B cell (primary cell): ENCODE measurements around the gene ATP8A2. TPM values are rescaled to one million over a fixed set of nuclear protein-coding genes. Genes with fewer than 3 reads are reported as not detected.

Experiments
- ATAC-seq: fragments of 200-7000 bp; cut with Tn5 transposase; one replicate; pipeline ENCODE4 v1.10.0; 2021; ENCODE audit warnings: low read depth, mild to moderate bottlenecking, moderate number of reproducible peaks, moderate library complexity
- CTCF ChIA-PET: fragments of 350-600 bp; sonication (Branson Sonifier 250); formaldehyde crosslinking; loops from one replicate; lab custom pipeline; 2021; ENCODE audit warnings: antibody characterized with exemption, inconsistent platforms; lab: Charles Lee
- POLR2A ChIA-PET: fragments of 350-600 bp; sonication (Branson Sonifier 250); formaldehyde crosslinking; loops from one replicate; lab custom pipeline; 2021; ENCODE audit warnings: antibody characterized with exemption; lab: Charles Lee
- DNase-seq: peaks from one replicate; pipeline ENCODE4 v3.0.0; 2013
- H2AFZ ChIP-seq: 2 replicates; pipeline ENCODE4 v1.6.1; 2012; ENCODE audit warnings: mild to moderate bottlenecking, low read depth, low read length; ENCODE audit not compliant: insufficient read depth, poor library complexity, severe bottlenecking
- H3K27ac ChIP-seq, 2 donors: 1 replicate in 1 of 2; 2 replicates in 1 of 2; pipeline ENCODE4 v1.5.1; 2012 to 2013; ENCODE audit warnings: low read length in 2 of 2, mild to moderate bottlenecking in 2 of 2, moderate library complexity in 1 of 2
- H3K27me3 ChIP-seq, 4 experiments: fragments of 200-600 bp in 1 of 4; sonication (generic) in 1 of 4; replicated peaks in 1 of 4; 1 replicate in 2 of 4; 2 replicates in 2 of 4; pipeline versions ENCODE4 v1.6.1 to v1.7.0; 2013 to 2016; ENCODE audit warnings: low read length in 3 of 4, mild to moderate bottlenecking in 2 of 4, mixed read lengths in 1 of 4, moderate library complexity in 1 of 4; ENCODE audit not compliant: insufficient read depth in 4 of 4, control insufficient read depth in 3 of 4; ENCODE audit errors: control extremely low read depth in 1 of 4
- H3K36me3 ChIP-seq, 2 experiments: replicated peaks in 1 of 2; 1 replicate in 1 of 2; 2 replicates in 1 of 2; pipeline versions ENCODE4 v1.6.1 to v1.7.1; 2013; ENCODE audit warnings: low read length in 1 of 2; ENCODE audit not compliant: insufficient read depth in 2 of 2, control insufficient read depth in 1 of 2; ENCODE audit errors: control extremely low read depth in 1 of 2, extremely low read depth in 1 of 2
- H3K4me1 ChIP-seq, 2 donors: fragments of 200-600 bp in 1 of 2; sonication (generic) in 1 of 2; 1 replicate in 1 of 2; 2 replicates in 1 of 2; pipeline versions ENCODE4 v1.5.1 to v1.6.1; 2013 to 2017; ENCODE audit warnings: low read length in 2 of 2; ENCODE audit not compliant: control insufficient read depth in 2 of 2, insufficient read depth in 2 of 2
- H3K4me2 ChIP-seq: replicated peaks from 2 replicates; pipeline ENCODE3; 2012; ENCODE audit warnings: mild to moderate bottlenecking, low read depth, low read length; ENCODE audit not compliant: poor library complexity, severe bottlenecking
- H3K4me3 ChIP-seq, 5 experiments: fragments of 200-600 bp in 1 of 5; sonication (generic) in 1 of 5; 1 replicate in 3 of 5; 2 replicates in 2 of 5; pipeline versions ENCODE4 v1.5.1 to v1.7.0; 2011 to 2016; ENCODE audit warnings: low read length in 4 of 5, mild to moderate bottlenecking in 4 of 5, low read depth in 2 of 5, control low read depth in 1 of 5, moderate library complexity in 1 of 5; ENCODE audit not compliant: insufficient read depth in 1 of 5; ENCODE audit errors: control extremely low read depth in 1 of 5, extremely low read depth in 1 of 5
- H3K79me2 ChIP-seq: fragments of 200-600 bp; sonication (generic); one replicate; pipeline ENCODE4 v1.6.0; 2016; ENCODE audit warnings: low read length; ENCODE audit not compliant: control insufficient read depth, insufficient read depth
- H3K9ac ChIP-seq: fragments of 200-600 bp; sonication (generic); 2 replicates; pipeline ENCODE4 v1.6.1; 2017; ENCODE audit warnings: mild to moderate bottlenecking, low read length, moderate library complexity
- H3K9me3 ChIP-seq, 3 donors: one replicate each; pipeline versions ENCODE4 v1.6.1 to v1.7.1; 2013; ENCODE audit warnings: low read length in 2 of 3; ENCODE audit not compliant: control insufficient read depth in 2 of 3, insufficient read depth in 1 of 3; ENCODE audit errors: control extremely low read depth in 1 of 3
- H4K20me1 ChIP-seq: 2 replicates; pipeline ENCODE4 v1.6.0; 2012; ENCODE audit warnings: mild to moderate bottlenecking, low read length; ENCODE audit not compliant: insufficient read depth, control insufficient read depth, poor library complexity, severe bottlenecking
- H3K27ac Mint-ChIP-seq: one replicate; pipeline ENCODE4 v1.8.0; 2021; ENCODE audit warnings: mixed read lengths
- H3K27me3 Mint-ChIP-seq: one replicate; pipeline ENCODE4 v1.8.0; 2021; ENCODE audit warnings: mixed read lengths
- H3K4me1 Mint-ChIP-seq: one replicate; pipeline ENCODE4 v1.8.0; 2021; ENCODE audit warnings: mixed read lengths
- H3K4me3 Mint-ChIP-seq: one replicate; pipeline ENCODE4 v1.8.0; 2021; ENCODE audit warnings: mixed read lengths
- H3K9me3 Mint-ChIP-seq: one replicate; pipeline ENCODE4 v1.8.0; 2022; ENCODE audit warnings: mixed read lengths; ENCODE audit not compliant: insufficient read depth
- CTCF ChIP-seq: fragments of 200-600 bp; IDR thresholded peaks from one replicate; pipeline ENCODE4 v1.8.0; 2022; ENCODE audit warnings: antibody characterized with exemption, mild to moderate bottlenecking
- EZH2 ChIP-seq: IDR thresholded peaks from 2 replicates; pipeline ENCODE4 v1.6.1; 2012; ENCODE audit warnings: borderline replicate concordance, low read depth, mild to moderate bottlenecking, moderate library complexity, low read length; ENCODE audit not compliant: insufficient read depth, poor library complexity, severe bottlenecking
- WGBS: methylation state at CpG from one replicate; pipeline ENCODE4 v1.1.5; 2013; ENCODE audit warnings: missing lambda C conversion rate; ENCODE audit not compliant: insufficient coverage; 5-methylcytosine and 5-hydroxymethylcytosine counted together
- intact Hi-C: fragments of 100-400 bp; cut with micrococcal nuclease; formaldehyde crosslinking; loops from one replicate; pipeline ENCODE4 v1.10.0; 2022
- polyA plus RNA-seq: library from polyadenylated mRNA; depleted of rRNA; stranded (reverse); fragments of >200 nt; gene quantifications from 2 replicates; pipeline ENCODE4 v1.2.3, GENCODE V29; 2012
- total RNA-seq, 2 donors: library from RNA; stranded (reverse); fragments of 120-200 nt in 1 of 2; gene quantifications; 1 replicate in 1 of 2; 2 replicates in 1 of 2; pipeline versions ENCODE4 v1.2.3 to v1.2.4, GENCODE V29; 2013 to 2022

Gene ATP8A2
- total and polyA plus RNA-seq, 2 donors (not counting 1 experiment from before 2014, with no cell fraction given) = not detected

GRCh38 chr13:25908366-25908765 is 536.6 kb downstream of the ATP8A2 start:
- CTCF ChIA-PET = no interaction called here

GRCh38 chr13:25910243-25910642 is 538.5 kb downstream of the ATP8A2 start:
- no peak overlapping the region for H2AFZ ChIP-seq
- no peak for TF ChIP-seq CTCF
- no peak for TF ChIP-seq EZH2
- H3K4me1 Mint-ChIP-seq = no peaks in the 10 kb centered on the region
- H3K36me3 ChIP-seq = no peaks in the 10 kb centered on the region
- ChIA-PET CTCF (no interaction called here), POLR2A (interaction anchor here (0.7 kb wide), 1 partner anchor 9 kb away, joined by 4 read pairs; no protein-coding TSS in a partner anchor)
- ATAC-seq (no peak), DNase-seq (no peak)
- H3K79me2 ChIP-seq = no peaks in the 10 kb centered on the region
- H3K27ac ChIP-seq = no peak overlapping the region
- H3K4me1 ChIP-seq = peaks cover 17 to 19% of the 10 kb centered on the region in 2 donors
- intact Hi-C loops = no loop called here
- no peak overlapping the region for H3K27ac Mint-ChIP-seq
- no peak overlapping the region for H3K9ac ChIP-seq
- no peak overlapping the region for H3K4me3 ChIP-seq
- H3K4me2 ChIP-seq = no peak overlapping the region
- H3K9me3 Mint-ChIP-seq = no peaks in the 10 kb centered on the region
- peaks cover 10% of the 10 kb centered on the region for H3K27me3 Mint-ChIP-seq
- no peaks in the 10 kb centered on the region for H3K9me3 ChIP-seq
- H3K4me3 Mint-ChIP-seq = no peak overlapping the region
- no CpG with 5 or more reads among the region's 4 CpGs for WGBS
- H3K27me3 ChIP-seq = peaks cover 0 to 4% (median 0%) of the 10 kb centered on the region in 4 experiments
- no peaks in the 10 kb centered on the region for H4K20me1 ChIP-seq

More at GRCh38 chr13:25908366-25908765, 536.6 kb downstream of the ATP8A2 start:
- DNase-seq = no peak
- Histone ChIP-seq H3K36me3 (no peaks in the 10 kb centered on the region), H3K27ac (no peak overlapping the region), H3K9ac (no peak overlapping the region), H3K79me2 (no peaks in the 10 kb centered on the region), H3K4me1 (peaks cover 18 to 19% of the 10 kb centered on the region in 2 donors), H3K4me3 (no peak overlapping the region), H3K4me2 (no peak overlapping the region), H3K9me3 (no peaks in the 10 kb centered on the region), H2AFZ (no peak overlapping the region), H3K27me3 (peaks cover 0 to 4% (median 0%) of the 10 kb centered on the region in 4 experiments), H4K20me1 (no peaks in the 10 kb centered on the region)
- Mint-ChIP-seq H3K4me3 (no peak overlapping the region), H3K9me3 (no peaks in the 10 kb centered on the region), H3K27ac (no peak overlapping the region), H3K4me1 (no peaks in the 10 kb centered on the region), H3K27me3 (peaks cover 3% of the 10 kb centered on the region)
- POLR2A ChIA-PET = no interaction called here
- 72% methylated on average over 4 of the region's 4 CpGs for WGBS
- TF ChIP-seq EZH2 = no peak
- no peak for TF ChIP-seq CTCF
- ATAC-seq = no peak
- intact Hi-C loops = no loop called here
